CD4-positive, alpha-beta T cell treated with Interleukin-15 for 1 hour (primary cell): ENCODE data around the gene MT1HL1.
"Not testable (repeated sequence)": the region's sequence is repeated elsewhere in the genome, so short reads cannot be mapped to it uniquely, and the experiment has no call there.

Experiments
- DNase-seq: peaks from one replicate; pipeline ENCODE4 v3.0.0-alpha.2; 2020

Gene MT1HL1

DNA sequence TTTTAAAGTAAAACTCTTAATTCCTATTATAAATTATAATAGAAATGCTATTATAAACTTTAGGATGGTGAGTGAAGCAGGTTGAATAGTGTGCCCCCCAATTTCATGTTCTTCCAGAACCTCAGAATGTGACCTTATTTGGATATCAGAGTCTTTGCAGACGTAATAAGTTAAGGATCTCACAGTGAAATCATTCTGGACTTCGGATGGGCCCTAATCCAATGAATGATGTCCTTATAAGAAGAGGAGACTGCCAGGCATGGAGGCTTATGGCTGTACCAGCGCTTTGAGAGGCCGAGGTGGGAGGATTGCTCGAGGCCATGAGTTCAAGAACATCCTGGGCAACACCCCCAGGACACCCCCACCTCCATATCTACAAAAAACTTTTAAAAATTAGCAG lies 9.4 kb upstream of the MT1HL1 start:
- no peak for DNase-seq

DNA sequence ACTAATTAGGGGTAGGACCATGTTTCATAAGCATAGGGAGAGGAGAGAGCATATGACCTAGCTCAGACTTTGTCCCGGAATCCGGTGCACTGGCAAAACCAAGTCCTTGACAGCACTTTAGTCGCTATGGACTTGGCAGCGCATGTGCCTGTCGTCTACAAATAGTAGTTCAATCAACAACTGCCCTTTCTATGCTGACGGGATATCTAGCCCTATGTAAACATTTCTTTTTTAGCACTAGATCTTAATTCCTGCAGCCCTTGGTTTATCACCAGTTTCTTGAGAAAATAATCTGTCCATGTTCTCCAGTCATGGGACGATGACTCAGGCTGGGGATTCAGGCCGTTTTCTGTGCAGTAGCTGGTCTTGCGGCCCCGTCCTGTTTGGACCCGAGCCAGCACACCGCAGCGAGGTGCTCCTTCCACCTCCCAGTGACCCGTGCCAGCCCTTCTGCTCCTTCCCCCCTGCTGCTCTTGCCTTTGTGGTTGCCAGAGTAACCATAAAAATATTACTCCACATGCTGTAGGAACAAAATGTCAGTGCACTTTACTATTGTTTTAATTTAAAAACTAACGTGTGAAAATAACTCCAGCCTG lies 8.6 kb upstream of the MT1HL1 start:
- no peak for DNase-seq

DNA sequence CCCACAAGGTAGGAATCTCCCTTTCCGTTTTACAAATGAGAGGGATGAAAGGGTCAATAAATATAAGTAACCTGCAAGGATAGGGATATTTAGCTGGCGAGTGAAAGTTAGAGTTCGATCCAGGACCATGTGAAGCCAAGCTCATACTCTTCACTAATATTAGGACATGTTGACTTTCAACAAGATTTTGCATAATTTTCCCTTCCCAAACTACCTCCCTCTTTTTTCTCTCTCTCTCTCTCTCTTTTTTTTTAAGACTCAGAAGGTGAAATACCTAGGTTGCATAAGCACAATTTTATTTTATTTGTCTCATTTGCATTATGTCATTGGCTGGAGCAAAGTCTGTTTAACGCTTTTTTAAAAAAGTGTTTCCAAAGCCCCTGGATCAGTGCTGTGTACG lies 8.1 kb upstream of the MT1HL1 start:
- no peak for DNase-seq

DNA sequence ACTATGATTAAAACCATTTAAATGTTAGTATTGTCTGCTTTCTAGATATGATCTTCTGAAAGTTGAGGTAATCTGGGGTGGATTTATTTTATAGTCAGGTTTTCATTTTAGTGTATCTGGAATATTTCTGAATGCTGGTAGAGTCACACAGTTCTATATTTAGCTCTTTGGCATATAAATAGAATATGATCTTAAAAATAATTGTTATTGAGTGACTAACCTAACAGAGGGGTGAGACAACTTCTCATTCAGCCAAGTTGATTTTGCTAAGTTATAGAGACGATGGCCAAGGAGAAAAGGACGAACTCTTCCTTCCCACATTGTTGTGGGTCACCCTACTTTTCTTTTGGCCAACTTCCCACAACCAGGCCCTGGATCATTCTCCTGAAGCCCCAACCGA lies 7.2 kb upstream of the MT1HL1 start:
- no peak for DNase-seq

DNA sequence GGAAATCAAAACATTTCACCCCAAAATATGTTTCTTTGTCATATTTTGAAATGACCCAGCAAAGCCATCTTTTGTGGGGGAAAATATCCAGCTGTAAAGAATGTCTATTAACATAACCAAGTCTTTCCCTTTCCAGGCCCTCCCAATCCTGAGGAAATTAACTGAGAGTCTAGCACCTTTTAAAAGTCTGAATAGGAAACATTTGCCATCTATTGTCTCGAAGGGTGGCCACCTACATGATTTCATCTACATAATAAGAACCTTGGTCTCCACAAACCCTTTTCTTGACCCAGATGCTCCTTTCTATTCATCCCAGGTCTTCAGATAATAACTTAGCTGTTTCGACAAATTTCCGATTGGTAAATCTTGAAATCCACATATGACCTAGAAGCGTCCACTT lies 5.4 kb upstream of the MT1HL1 start:
- DNase-seq = no peak

DNA sequence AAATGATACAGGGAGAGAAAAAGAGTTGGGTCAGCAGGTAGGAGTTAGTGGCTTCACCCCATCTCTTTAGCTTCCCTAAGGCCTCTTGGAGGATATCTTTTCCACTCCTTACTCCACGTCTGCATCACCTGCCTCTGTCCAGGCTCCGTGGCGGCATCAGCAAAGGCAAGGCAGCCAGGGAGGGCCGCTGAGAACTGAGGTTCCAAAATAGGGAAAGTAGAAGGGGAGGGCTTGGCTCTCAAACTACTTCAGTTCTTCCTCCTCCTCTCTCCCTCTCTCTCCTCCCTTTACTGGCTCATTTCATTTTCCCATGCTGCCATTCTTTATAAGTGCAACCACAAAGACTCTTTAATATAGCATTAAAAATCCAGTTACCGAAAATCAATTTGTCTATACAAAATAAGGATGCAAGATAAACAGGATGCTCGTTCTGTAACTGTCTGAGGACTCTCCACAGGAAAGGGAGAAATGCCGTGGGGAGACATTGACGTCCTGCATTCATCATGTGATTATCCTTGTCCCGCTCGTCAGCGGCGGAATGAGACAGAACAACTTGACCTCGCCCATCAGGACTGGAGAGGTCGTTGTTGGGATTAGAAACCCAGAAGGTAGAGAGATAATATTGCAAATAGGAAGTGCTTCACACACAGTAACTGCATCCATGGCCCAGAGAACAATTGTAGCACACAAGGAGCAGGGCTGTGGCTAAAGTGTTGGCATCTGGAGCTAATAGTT lies 3.1 kb upstream of the MT1HL1 start:
- DNase-seq = no peak

DNA sequence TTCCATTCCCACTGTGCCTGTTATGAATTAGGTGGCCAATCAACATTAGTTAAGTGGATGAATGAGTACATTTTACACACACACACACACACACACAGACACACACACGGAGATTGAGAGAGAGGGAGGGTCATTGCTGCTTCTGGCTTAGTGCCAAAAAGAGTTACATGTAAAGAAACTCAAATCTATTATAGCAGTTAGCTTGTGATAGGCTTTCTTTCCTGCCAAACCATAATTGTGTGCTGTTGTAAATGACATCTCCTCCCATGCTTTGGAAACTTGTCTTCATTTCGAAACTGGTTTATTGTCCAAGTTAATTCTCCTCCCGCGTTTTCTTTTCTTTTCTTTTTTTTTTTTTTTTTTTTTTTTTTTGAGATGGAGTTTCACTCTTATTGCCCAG lies 1.4 kb upstream of the MT1HL1 start:
- no peak for DNase-seq

DNA sequence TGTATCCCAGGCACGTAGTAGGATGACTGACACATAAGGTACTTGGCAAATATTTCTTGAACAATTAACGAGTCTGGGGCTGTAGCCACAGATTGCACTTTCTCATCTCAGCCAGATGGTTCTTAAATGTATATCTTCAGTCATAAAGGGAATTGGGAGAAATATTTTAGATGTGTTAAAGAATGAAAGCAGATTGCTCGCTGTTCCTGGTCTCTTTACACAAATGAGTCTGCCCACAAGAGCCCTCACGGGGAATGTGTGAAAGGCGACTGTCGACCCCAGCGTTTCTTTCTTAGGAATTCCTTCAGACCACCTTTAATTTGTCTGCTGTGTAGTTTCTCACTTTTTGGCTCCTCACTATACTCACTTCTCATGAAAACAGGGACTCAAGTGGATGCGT lies 725 bp downstream of the MT1HL1 start:
- no peak for DNase-seq

DNA sequence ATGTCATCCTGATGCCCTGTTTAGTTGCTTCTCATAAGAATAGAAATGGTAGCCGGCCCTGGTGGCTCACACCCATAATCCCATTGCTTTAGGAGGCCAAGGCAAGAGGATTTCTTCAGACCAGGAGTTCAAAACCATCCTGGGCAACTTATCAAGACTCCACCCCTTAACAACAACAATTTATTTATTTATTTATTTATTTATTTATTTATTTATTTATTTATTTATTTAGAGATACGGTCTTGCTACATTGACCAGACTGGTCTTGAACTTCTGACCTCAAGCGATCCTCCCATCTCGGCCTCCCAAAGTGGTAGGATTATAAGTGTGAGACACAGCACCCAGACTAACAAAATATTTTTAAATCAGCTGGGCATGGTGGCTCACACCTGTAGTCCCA lies 4.0 kb downstream of the MT1HL1 start:
- DNase-seq = no peak

DNA sequence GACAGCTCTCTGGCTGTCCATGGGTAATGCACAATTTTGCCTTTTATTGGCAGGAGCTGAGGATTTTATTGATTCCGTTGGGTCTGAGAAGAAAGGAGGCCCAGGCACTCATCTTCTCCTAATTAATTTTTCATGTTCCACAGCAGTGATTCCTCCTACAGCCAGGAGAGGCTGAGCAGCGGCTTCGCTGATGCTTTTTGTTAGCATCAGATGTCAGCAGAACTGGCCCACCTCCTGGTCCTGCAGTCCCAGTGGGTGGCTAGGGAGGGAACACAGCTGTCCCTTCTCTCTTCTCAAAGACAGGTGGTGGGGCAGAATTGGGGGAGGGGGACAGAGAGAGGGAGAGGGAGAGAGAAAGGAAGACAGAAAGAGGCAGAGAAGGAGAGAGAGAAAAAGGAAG lies 5.7 kb downstream of the MT1HL1 start:
- no peak for DNase-seq

DNA sequence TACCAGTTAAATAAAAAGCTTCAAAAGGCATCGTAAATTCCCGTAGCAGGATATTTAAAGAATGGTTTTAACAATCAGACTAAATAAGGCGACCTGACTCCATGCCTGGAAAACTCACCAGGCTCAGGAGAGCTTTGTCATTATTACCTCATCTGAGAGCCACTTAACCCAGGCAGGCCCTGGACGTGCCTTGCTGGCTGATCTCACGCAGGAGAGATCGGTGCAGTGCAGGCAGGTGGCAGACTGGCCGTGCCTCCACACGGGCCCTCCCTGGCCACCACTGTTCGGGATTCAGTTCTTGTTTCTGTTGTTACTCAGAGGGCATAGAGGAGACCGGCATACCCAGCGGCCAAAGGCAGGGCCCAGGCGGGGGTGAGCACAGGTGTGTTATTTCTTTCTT lies 6.4 kb downstream of the MT1HL1 start:
- no peak for DNase-seq

DNA sequence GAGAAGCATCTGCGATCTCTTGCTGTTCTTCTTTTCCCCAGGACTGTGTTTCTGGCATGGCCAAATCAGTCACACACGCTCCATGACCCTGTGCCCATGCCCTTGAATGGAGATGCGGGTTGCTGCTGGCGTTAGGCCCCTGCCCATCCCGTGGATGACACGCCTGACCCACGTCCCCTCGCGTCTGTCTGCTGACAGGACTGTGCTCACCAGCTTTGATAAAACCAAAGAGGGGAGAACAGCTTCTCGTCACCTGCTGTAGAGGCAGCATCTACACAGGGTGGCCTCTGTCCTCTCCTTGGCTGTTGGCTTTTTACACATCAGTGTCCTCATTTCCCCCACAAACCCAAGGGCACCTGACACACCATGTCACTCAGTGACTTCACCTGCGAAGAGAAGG lies 6.9 kb downstream of the MT1HL1 start:
- no peak for DNase-seq

DNA sequence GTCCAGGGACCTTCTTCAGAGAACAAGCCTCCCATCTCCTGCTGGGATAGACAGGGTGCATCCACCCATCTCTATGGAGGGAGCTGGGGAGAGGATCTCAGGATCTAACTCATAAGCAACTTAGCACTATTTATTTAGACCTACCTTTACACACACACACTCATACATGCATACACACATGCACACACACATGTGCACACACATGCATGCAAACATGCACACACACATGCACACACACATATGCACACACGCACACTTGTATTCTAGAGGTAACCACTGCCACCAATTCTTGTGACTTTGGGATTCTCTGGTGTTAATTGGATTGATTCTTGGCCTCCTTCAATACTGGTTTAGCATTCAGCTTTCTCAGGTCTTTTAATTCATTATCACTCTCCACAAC lies 9.8 kb downstream of the MT1HL1 start:
- DNase-seq = no peak

DNA sequence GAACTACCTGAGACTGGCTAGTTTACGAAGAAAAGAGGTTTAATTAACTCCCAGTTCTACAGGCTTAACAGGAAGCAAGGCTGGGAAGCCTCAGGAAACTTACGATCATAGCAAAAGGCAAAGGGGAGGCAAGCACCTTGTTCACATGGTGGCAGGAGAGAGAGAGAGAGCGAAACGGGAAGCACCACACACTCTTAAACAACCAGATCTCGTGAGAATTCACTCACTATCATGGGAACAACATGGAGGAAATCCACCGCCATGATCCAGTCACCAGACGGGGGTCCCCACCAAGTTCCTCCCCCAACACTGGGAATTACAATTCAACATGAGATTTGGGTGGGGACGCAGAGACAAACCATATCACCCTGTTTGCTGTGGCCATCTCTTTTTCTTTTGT lies 11.8 kb downstream of the MT1HL1 start:
- no peak for DNase-seq

DNA sequence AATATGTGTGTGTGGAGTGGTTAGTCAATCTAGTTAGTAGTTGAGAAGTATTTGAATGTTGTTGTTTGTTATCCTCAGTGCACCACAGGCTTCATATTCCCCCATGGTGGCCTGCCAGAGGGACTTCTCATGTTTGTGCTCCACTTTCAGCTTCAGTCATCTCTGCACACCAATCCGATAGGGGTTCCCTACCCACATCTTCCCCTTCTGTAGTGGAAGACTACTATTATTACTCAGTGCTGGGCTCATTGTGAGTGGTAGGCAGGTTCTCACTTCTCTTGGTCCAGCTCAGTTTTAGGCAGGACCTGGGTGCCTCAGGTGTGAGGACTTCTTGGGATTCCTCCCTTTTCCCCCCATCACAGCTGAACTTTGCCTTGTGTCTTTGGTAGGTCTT lies 14.2 kb downstream of the MT1HL1 start:
- no peak for DNase-seq

DNA sequence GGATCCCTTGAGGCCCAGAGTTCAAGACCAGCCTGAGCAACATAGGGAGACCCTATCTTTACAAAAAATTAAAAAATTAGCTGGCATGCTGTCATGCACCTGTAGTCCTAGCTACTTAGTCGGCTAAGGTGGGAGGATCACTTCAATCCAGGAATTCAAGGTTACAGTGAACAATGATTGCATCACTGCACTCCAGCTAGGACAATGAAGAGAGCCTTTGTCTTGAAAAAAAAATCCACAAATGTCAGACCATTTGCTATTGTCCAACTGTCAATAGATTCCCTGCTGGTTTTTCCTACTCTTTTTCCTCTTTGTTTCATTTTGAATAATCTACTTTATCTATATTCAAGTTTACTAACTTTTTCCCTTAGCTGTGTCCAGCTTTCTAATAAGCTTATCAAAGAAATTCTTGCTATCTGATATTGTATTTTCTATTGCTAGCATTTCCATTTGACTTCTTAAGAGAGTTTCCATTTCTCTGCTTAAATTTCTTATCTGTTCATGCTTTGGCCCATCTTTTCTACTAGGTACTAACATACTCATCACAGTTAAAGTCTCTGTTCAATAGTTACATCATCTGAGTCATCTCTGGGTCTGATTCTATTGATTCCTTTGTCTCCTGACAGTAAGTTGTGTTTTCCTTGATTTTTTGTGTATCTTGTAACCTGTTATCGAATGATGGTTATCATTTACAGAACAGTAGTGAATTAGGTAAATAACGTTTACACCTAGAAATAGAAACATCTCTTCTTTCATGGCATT lies 14.8 kb downstream of the MT1HL1 start:
- no peak for DNase-seq

DNA sequence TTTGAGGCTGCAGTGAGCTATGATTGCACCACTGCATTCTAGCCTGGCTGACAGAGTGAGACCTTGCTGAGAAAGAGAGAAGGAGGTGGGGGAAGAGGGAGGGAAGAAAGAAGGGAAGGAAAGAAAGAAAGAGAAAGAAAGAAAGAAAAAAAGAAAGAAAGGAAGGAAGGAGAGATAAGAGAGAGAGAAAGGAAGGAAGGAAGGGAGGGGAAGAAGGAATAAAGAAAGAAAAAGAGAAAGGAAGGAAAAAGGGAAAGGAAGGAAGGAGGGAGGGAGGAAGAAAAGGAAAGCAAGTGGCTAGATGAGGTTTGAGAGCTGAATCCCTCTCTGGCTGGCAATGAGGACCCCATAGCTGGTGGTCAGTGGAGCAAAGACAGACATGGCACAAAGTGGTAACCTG lies 20.4 kb downstream of the MT1HL1 start:
- DNase-seq = no peak

DNA sequence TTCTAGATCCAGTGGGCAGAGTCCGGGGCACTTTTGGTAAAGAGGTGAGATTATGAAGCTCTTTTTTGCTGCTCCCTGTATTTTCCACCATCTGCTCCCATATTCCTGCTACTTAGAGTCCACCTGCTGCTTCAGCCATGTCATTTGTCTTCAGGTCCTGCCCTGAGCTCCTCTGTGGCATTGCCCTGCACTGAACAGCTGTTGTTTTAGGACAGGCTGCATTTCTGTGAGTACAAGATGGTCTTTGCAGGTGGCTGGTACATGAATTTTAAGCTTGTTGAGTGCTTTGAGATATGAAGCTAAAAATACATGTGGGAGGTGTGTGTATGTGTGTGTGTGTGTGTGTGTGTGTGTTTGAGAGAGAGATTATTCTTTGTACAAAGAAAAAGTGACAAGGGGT lies 21.9 kb downstream of the MT1HL1 start:
- no peak for DNase-seq

DNA sequence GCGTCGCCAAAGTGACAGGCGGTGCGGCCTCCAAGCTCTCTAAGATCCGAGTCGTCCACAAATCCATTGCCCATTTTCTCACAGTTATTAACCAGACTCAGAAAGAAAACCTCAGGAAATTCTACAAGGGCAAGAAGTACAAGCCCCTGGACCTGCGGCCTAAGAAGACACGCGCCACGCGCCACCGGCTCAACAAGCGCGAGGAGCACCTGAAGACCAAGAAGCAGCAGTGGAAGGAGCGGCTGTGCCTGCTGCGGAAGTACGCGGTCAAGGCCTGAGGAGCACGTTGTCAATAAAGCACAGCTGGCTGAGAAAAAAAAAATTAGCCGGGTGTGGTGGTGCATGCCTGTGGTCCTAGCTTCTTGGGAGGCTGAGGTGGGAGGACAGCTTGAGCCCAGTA lies 22.8 kb downstream of the MT1HL1 start:
- not testable (repeated sequence) for DNase-seq

DNA sequence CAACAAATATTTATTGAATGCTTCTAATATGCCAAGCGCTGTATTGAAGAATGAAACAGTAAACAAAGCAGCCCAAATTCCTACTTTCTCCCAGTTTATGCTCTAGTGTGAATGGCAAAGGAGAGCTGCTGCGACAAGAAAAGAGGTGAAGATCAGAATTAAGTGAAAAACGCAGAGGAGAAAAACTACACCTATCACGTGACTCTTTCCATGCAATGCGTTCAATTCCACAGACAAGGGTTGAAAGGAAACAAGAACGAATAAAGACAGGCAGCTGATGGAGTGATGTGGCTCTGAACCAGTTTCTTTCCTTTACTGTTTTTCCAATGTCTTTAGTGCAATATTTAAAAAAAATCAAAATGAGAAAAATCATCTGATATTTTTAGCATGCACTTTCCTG lies 23.6 kb downstream of the MT1HL1 start:
- DNase-seq = no peak

DNA sequence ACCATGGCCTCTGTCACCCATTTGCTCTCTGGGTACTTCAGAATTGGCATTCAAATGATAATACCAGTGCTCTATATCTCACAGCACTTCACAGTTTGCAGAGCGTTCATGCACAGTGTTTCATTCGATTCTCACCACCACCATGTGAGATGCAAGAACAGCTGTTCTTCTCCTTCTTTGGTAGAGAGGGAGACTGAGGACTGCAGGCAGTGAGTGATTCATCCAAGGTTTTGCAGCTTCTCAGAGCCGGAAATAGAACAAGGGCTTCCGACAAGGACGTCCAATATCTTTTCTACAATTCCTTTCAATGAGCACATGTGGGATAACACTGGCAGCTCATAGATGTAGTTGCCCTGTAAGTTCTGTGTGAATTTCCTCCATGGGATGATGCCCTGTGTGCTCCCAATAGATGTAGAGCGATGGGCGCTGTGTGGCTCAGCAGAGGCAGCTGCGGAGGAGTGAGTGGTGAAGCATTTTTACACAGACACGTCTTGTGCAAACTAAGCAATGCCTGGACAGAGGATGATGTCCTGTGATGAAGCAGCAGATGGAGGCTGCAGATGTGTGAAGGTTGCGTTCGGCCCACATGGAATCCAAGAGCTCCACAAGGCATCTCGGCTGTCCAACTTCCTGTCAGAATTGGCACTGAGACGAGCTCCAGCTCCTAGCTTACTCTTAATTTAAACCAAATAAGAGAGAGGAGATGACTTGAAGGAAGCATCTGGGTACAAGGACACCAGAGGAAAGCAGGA lies 24.9 kb downstream of the MT1HL1 start:
- no peak for DNase-seq

DNA sequence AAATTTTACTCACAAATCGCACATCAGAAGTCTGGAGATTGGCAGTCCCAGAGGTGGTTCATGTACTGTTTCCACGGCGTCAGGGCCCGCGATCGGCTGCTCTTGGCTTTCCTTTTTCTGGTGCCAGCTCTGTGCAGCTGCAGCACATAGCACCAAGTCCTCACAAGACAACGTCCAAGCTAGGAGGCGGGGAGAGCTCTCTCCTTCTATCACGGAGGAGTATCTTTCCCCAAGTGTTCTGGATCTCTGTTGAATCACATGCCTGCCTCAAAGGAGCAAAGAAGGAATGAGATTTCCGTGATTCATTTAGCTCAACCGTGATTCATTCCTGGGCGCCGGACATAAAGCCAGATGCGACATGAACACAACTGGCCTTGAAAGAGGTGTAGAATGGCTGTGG lies 25.5 kb downstream of the MT1HL1 start:
- no peak for DNase-seq

DNA sequence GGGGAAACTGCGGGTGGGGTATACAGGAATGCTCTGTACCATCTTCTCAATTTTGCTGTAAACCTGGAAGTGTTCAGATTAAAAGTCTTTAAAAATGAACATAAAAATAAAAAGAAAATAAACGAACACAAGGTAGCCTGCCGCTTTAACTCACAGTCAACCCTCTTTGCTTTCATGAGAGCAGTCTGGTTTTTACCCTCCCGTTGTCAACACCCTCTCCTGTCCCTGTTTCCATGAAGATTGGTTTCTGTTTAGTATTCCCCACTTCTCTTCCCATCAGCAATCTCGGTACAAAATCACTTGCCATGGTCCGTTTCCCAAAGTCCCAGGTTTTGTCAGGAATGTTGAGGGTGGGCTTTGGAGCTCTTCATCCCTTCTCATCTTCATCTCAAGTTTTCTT lies 28.8 kb downstream of the MT1HL1 start:
- DNase-seq = no peak

DNA sequence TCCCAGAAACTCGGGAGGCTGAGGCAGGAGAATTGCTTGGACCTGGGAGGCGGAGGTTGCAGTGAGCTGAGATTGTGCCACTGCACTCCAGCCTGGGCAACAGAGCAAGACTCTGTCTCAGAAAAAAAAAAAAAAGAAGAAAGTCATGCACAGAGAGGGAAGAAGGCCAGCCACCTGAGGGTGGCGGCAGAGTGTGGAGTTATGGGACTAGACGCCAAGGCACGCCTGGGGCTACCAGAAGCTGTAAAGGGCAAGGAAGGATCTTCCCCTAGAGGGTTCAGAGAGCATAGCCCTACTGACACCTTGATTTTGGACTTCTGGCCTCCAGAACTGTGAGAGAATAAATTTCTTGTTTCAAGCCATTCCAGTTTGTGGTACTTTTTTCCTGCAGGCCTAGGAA lies 30.2 kb downstream of the MT1HL1 start:
- not testable (repeated sequence) for DNase-seq
